HL-60 (cell line): ENCODE results near the gene DLX3.

Source experiments
- DNase-seq, 2 experiments: peaks; one replicate each; pipeline ENCODE4 v3.0.0-alpha.2; 2010 to 2020; ENCODE audit warnings: low read depth in 1 of 2, low spot score in 1 of 2
- H3K27ac ChIP-seq: fragments of 250-450 bp; sonication (Bioruptor Pico); replicated peaks from 2 replicates; pipeline ENCODE4 v1.5.1; 2020; ENCODE audit warnings: mild to moderate bottlenecking, moderate library complexity
- H3K27me3 ChIP-seq: fragments of 250-450 bp; sonication (Bioruptor Pico); 2 replicates; pipeline ENCODE4 v1.5.1; 2021; ENCODE audit warnings: mild to moderate bottlenecking, moderate library complexity; ENCODE audit not compliant: insufficient read depth, poor library complexity, severe bottlenecking
- H3K4me3 ChIP-seq: replicated peaks from 2 replicates; pipeline ENCODE4 v1.5.1; 2011; ENCODE audit warnings: mild to moderate bottlenecking, control low read depth, low read length; ENCODE audit not compliant: insufficient read depth
- GABPA ChIP-seq: IDR thresholded peaks from 2 replicates; pipeline ENCODE4 v1.6.1; 2012; ENCODE audit warnings: low read depth
- POLR2AphosphoS5 ChIP-seq: IDR thresholded peaks from 2 replicates; pipeline ENCODE4 v1.6.1; 2012; ENCODE audit warnings: low read depth
- REST ChIP-seq: IDR thresholded peaks from 2 replicates; pipeline ENCODE4 v1.6.1; 2012; ENCODE audit warnings: low read depth; ENCODE audit not compliant: insufficient replicate concordance
- SPI1 ChIP-seq: IDR thresholded peaks from 2 replicates; pipeline ENCODE4 v1.6.1; 2012; ENCODE audit warnings: low read depth, mild to moderate bottlenecking, borderline replicate concordance
- TF ChIP-seq, protein P1 (sequence below): IDR thresholded peaks from one replicate; pipeline ENCODE4 v1.5.1; 2011; ENCODE audit warnings: low read length, control low read depth, inconsistent platforms; ENCODE audit not compliant: insufficient read depth

The DLX3 gene

DNA sequence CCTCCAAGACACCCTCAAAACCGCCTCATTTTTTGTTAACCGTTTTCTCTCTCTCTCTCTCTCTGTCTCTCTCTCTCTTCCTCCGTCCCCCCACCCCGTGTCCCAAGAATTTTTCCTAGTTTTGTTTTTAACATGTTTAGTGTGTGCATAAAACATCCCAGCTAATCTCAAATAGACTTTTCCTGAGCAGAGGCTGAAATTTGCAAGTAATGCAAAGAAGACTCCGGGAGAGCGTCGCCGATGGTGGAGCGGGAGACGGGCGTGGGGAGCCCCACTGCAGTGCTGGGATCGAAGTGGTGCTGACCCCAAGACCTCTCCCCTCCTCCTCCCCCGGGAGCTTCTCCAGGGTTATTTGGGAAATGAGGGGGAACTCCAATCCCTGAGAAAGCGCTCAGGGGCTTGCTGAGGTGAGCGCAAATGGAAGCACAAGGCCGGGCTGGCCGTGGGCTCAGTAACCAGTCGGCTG, 30.7 kb downstream of the DLX3 start:
- no peak overlapping the region for H3K4me3 ChIP-seq
- no peak for TF ChIP-seq SPI1
- TF ChIP-seq POLR2AphosphoS5 = no peak
- TF ChIP-seq GABPA = no peak
- TF ChIP-seq, protein P1, sequence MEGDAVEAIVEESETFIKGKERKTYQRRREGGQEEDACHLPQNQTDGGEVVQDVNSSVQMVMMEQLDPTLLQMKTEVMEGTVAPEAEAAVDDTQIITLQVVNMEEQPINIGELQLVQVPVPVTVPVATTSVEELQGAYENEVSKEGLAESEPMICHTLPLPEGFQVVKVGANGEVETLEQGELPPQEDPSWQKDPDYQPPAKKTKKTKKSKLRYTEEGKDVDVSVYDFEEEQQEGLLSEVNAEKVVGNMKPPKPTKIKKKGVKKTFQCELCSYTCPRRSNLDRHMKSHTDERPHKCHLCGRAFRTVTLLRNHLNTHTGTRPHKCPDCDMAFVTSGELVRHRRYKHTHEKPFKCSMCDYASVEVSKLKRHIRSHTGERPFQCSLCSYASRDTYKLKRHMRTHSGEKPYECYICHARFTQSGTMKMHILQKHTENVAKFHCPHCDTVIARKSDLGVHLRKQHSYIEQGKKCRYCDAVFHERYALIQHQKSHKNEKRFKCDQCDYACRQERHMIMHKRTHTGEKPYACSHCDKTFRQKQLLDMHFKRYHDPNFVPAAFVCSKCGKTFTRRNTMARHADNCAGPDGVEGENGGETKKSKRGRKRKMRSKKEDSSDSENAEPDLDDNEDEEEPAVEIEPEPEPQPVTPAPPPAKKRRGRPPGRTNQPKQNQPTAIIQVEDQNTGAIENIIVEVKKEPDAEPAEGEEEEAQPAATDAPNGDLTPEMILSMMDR = no peak
- no peak for TF ChIP-seq REST
- H3K27me3 ChIP-seq = peaks cover 35% of the 10 kb centered on the region
- DNase-seq = no peak
- no peak overlapping the region for H3K27ac ChIP-seq

- Histone ChIP-seq H3K27me3 (peaks cover 32% of the 10 kb centered on the region), H3K27ac (no peak overlapping the region), H3K4me3 (no peak overlapping the region)
- no peak for TF ChIP-seq GABPA
- no peak for TF ChIP-seq POLR2AphosphoS5
- no peak for TF ChIP-seq REST
- no peak for TF ChIP-seq SPI1
- TF ChIP-seq, protein P1 = no peak
- no peak for DNase-seq
Observed at GRCh38 chr17:49963626-49964302, 31.3 kb downstream of the DLX3 start.

GRCh38 chr17:49963309-49963625, 31.8 kb downstream of the DLX3 start:
- no peak for DNase-seq
- Histone ChIP-seq H3K4me3 (no peak overlapping the region), H3K27me3 (peaks cover 32% of the 10 kb centered on the region), H3K27ac (no peak overlapping the region)
- TF ChIP-seq REST (no peak), POLR2AphosphoS5 (no peak), SPI1 (no peak), GABPA (no peak)
- TF ChIP-seq, protein P1 = no peak
